HL-60 (cell line): ENCODE results near the gene MAP3K21.

Experiments used
- DNase-seq, 2 experiments: peaks; one replicate each; pipeline ENCODE4 v3.0.0-alpha.2; 2010 to 2020; ENCODE audit warnings: low read depth in 1 of 2, low spot score in 1 of 2
- H3K27ac ChIP-seq: fragments of 250-450 bp; sonication (Bioruptor Pico); replicated peaks from 2 replicates; pipeline ENCODE4 v1.5.1; 2020; ENCODE audit warnings: mild to moderate bottlenecking, moderate library complexity
- H3K27me3 ChIP-seq: fragments of 250-450 bp; sonication (Bioruptor Pico); 2 replicates; pipeline ENCODE4 v1.5.1; 2021; ENCODE audit warnings: mild to moderate bottlenecking, moderate library complexity; ENCODE audit not compliant: insufficient read depth, poor library complexity, severe bottlenecking
- H3K4me3 ChIP-seq: replicated peaks from 2 replicates; pipeline ENCODE4 v1.5.1; 2011; ENCODE audit warnings: mild to moderate bottlenecking, control low read depth, low read length; ENCODE audit not compliant: insufficient read depth
- CTCF ChIP-seq: IDR thresholded peaks from one replicate; pipeline ENCODE4 v1.5.1; 2011; ENCODE audit warnings: low read length, control low read depth, inconsistent platforms; ENCODE audit not compliant: insufficient read depth
- GABPA ChIP-seq: IDR thresholded peaks from 2 replicates; pipeline ENCODE4 v1.6.1; 2012; ENCODE audit warnings: low read depth
- POLR2AphosphoS5 ChIP-seq: IDR thresholded peaks from 2 replicates; pipeline ENCODE4 v1.6.1; 2012; ENCODE audit warnings: low read depth
- REST ChIP-seq: IDR thresholded peaks from 2 replicates; pipeline ENCODE4 v1.6.1; 2012; ENCODE audit warnings: low read depth; ENCODE audit not compliant: insufficient replicate concordance
- SPI1 ChIP-seq: IDR thresholded peaks from 2 replicates; pipeline ENCODE4 v1.6.1; 2012; ENCODE audit warnings: low read depth, mild to moderate bottlenecking, borderline replicate concordance

Gene MAP3K21

GRCh38 chr1:233340031-233340555 lies 12.6 kb downstream of the MAP3K21 start:
- no peak for DNase-seq
- no peaks in the 10 kb centered on the region for H3K27me3 ChIP-seq
- no peak for TF ChIP-seq REST
- TF ChIP-seq SPI1, result no peak
- TF ChIP-seq POLR2AphosphoS5, result no peak
- TF ChIP-seq CTCF, result no peak
- no peak for TF ChIP-seq GABPA
- H3K4me3 ChIP-seq, result no peak overlapping the region
- no peak overlapping the region for H3K27ac ChIP-seq

- no peaks in the 10 kb centered on the region for H3K27me3 ChIP-seq
- peak in 1 of 2 experiments; percentile 63 for DNase-seq
- H3K4me3 ChIP-seq, result no peak overlapping the region
- H3K27ac ChIP-seq, result no peak overlapping the region
- no peak for TF ChIP-seq CTCF
- TF ChIP-seq REST, result no peak
- peak; percentile 32; the same call in 1 of the 2 replicates for TF ChIP-seq SPI1
- no peak for TF ChIP-seq POLR2AphosphoS5
- TF ChIP-seq GABPA, result peak; percentile 77
These were observed 13.5 kb downstream of the MAP3K21 start for GRCh38 chr1:233340966-233341516.

- Histone ChIP-seq H3K4me3 (no peak overlapping the region), H3K27ac (no peak overlapping the region), H3K27me3 (no peaks in the 10 kb centered on the region)
- TF ChIP-seq CTCF, result no peak
- no peak for TF ChIP-seq GABPA
- TF ChIP-seq SPI1, result no peak
- TF ChIP-seq REST, result no peak
- TF ChIP-seq POLR2AphosphoS5, result no peak
- no peak for DNase-seq
These were observed 14.6 kb downstream of the MAP3K21 start for GRCh38 chr1:233342086-233342485.
